GM12872 (cell line): ENCODE results near the gene PLOD2.

ENCODE experiments used
- TF ChIP-seq, protein P1 (sequence below): IDR thresholded peaks from 3 replicates; pipeline ENCODE4 v1.5.1; 2011; ENCODE audit warnings: low read depth, mild to moderate bottlenecking, low read length, moderate library complexity; ENCODE audit not compliant: insufficient read depth

PLOD2 gene

DNA sequence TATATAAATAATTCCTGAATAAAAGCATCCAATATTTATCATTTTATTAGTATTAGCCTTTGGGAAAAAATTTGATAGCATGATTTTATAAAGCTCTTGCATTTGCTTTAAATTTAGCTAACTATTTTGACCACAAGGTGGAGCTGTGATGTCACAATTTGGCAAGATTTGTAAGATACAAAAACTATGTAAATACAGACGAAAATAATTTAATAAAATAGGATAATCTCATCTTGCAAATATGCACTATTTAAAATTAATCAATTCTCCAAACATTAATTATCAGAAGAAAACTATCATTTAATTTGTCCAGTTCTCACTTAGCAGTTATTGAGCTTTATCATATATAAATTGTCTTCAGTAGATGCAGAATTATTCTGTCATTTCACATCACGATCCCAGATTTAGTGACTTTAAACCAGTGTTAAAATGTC, 95.4 kb downstream of the PLOD2 start:
- TF ChIP-seq, protein P1, sequence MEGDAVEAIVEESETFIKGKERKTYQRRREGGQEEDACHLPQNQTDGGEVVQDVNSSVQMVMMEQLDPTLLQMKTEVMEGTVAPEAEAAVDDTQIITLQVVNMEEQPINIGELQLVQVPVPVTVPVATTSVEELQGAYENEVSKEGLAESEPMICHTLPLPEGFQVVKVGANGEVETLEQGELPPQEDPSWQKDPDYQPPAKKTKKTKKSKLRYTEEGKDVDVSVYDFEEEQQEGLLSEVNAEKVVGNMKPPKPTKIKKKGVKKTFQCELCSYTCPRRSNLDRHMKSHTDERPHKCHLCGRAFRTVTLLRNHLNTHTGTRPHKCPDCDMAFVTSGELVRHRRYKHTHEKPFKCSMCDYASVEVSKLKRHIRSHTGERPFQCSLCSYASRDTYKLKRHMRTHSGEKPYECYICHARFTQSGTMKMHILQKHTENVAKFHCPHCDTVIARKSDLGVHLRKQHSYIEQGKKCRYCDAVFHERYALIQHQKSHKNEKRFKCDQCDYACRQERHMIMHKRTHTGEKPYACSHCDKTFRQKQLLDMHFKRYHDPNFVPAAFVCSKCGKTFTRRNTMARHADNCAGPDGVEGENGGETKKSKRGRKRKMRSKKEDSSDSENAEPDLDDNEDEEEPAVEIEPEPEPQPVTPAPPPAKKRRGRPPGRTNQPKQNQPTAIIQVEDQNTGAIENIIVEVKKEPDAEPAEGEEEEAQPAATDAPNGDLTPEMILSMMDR: peak; percentile 32; the same call in 1 of the 3 replicates

DNA sequence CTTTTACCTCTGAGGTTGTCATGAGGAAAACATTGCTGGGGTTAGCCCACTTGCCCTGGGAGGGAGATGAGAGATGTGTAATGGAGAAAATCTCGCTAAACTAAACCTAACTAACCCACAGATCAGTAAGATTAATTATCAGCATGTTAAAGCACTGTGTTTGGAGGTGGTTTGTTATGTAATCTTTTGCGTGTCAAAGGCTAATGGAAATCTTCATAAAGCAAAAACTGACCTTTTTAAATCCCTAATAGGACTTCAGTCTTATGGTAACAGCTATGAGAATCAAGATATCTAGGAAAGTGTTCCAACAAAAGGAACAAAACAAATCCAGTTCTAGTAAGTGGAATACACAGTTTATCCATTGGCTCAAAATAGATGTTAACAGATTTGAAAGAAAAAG, 102.7 kb downstream of the PLOD2 start:
- TF ChIP-seq, protein P1: no peak

DNA sequence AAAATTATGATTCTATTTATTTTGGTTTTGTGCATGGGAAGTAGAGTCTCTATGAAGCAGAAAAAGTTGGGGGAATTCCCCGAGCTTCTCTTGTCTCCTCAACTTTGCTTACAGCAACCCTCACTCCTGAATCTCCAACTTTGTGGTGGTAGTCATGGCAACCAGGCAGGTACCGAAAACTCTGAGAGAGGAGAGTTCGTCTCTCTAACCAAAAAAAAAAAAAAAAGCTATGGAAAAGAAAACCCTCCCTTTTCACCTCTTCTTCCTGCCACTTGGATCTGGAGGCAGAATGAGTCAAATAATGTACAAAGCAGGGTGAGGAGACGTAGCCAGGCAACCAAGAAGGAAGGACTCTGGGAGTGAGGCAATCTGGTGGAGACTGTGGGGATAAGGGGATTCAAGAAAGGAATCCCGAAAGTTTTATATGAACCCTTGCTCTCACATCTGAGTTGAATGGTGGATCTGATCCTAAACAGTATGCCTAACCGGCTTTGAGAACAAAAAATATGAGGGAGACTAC, 108.1 kb downstream of the PLOD2 start:
- TF ChIP-seq, protein P1: no peak

DNA sequence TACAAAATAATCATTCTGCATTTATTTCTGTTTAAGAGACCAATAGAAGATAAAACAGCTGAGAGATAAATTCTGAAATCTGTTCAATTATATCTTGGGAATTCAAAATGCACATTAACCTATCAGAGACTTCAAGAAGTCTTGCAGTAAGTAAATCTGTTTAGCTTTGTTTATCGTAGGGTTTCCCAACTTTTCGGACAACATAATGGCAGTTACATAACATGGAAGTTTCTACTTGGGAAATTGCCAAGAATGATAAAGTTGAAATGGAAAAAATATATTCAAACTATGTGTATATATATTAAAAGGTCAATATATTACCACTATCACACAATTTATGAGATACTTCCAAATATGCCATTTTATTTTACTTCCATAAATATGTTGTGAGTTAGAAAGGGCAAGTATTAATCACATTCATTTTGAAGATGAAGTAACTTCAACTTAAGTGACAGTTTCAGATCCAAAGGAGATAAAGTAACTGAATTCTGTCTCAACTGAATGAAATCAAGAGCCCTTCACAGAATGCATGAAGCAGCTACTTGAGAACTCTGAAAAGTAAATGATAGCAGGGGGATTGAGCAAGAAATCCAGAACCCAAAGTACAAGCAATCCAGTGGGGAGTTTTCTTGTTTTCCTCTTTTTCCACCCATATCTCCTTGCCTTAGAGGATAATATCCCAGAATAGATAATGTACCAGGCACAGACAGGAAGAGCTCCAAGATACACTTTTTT, 108.8 kb downstream of the PLOD2 start:
- TF ChIP-seq, protein P1: no peak

DNA sequence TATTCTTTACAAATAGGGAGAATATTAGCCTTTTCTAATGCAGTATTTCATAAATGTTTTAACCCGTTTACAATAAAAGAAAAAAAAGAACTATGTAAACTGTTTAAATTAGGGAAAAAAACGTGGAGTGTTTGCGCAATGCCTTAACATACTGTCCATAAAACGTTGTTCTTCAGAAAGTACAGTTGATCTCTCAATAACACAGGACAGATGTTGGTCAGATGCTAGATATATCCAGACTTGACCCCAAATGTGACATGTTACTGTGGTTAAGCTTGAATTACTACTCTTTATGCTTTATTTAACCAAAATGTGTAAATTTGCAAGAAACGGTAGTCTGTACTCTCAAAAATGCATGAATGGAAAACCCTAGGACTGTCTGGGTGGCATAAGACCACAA, 110.3 kb downstream of the PLOD2 start:
- TF ChIP-seq, protein P1: no peak

DNA sequence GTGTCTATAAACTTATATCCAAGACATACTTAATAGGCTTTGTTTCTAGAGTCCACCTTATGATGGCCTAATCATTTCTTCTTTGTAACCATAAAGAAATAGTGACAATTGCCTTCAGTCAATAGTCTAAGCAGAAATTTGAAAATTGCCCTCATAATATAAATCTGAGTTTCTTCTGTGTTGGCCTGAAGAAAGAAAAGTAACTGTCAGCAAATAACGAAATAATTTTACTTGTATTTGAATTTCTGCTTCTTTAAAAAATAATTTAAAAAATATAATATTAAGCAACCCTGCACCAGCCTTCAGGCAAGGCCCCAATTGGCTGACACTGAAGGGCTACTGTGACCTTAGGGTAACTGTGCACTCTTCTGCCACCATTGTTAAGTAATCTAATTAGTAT, 113.5 kb downstream of the PLOD2 start:
- TF ChIP-seq, protein P1: no peak

DNA sequence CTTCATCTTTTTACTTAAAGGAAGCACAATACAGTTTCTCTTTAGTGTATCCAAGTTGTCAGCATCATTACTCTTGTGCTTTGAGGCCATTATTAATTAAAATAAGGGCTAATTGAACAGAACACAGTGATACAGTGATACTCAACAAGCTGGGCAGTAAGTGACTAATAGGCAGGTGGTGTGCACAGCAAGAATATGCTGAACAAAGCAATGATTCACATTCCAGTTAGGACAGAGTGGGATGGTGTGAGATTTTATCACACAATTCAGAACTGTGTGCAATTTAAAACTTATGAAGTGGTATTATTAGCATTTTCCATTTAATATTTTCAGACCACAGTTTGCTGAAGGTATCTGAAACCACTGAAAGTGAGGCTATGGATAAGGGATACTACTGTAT, 116.9 kb downstream of the PLOD2 start:
- TF ChIP-seq, protein P1: no peak
